ENCODE measurements around the gene FANCD2. TPM values are rescaled to one million over a fixed set of nuclear protein-coding genes. Genes with fewer than 3 reads are reported as not detected.

The FANCD2 gene
- polyA plus RNA-seq, 3 donors from 2014 or later: 2.4 to 4.0 (median 2.8) TPM

DNA sequence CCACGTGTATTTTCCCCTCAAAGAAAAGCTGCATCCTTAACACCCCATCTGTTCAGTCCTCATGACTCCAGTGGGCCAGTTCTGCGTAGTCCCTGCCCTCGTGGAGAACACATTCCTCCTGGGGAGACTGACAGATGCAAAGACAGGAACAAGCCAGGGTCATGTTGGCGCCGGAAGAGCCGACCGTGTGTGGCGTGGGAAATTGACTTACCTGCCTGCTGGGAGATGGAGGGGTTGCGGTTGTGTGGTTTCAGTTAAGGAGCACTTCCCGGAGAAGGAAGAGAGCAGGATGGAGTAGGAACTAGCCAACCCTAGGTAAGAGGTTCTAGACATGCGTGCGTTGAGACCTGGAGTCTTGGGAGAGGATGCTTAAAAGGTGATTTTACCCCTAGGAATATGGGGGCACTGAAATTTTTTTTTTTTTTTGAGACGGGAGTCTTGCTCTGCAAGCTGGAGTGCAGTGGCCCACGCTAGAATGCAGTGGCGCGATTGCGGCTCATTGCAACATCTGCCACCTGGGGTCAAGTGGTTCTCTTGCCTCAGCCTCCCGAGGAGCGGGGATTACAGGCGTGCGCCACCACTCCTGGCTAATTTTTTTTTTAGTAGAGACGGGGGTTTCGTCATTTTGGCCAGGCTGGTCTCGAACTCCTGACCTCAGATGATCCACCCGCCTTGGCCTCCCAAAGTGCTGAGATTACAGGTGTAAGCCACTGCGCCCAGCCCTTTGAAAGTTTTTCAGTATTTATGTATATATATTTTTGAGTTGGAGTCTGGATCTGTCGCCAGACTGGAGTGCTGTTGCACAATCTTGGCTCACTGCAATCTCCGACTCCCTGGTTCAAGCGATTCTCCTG, 116.7 kb downstream of the FANCD2 start:
- peak overlapping the region; percentile 86 to 97 (median 91) for H3K4me3 Mint-ChIP-seq
- peaks cover 0 to 12% (median 4%) of the 10 kb centered on the region in 3 donors for H3K36me3 Mint-ChIP-seq
- H3K27me3 Mint-ChIP-seq (ENCODE audit: low read depth in 3 of 3): peaks cover 2 to 11% (median 10%) of the 10 kb centered on the region in 3 donors
- DNase-seq: no peak
- peaks cover 49 to 52% of the 10 kb centered on the region in 2 donors for H3K4me1 Mint-ChIP-seq
- peak overlapping the region; percentile 78 to 98 (median 89) for H3K27ac Mint-ChIP-seq
- no peaks in the 10 kb centered on the region for H3K9me3 Mint-ChIP-seq

GRCh38 chr3:10145685-10146084, 119.4 kb downstream of the FANCD2 start:
- Mint-ChIP-seq H3K36me3 (peaks cover 0 to 29% (median 4%) of the 10 kb centered on the region in 3 donors), H3K27me3 (ENCODE audit: low read depth in 3 of 3) (peaks cover under 1 to 10% (median 10%) of the 10 kb centered on the region in 3 donors), H3K4me3 (peak overlapping the region; percentile 28 to 79 (median 60)), H3K4me1 (peaks cover 54 to 66% of the 10 kb centered on the region in 2 donors), H3K27ac (peak overlapping the region in 5 of 6 donors; percentile 20 to 78 (median 74)), H3K9me3 (no peaks in the 10 kb centered on the region)
- no peak for DNase-seq

- no peak for DNase-seq
- peak overlapping the region in 2 of 6 donors; percentile 34 to 43 for H3K27ac Mint-ChIP-seq
- H3K9me3 Mint-ChIP-seq: no peaks in the 10 kb centered on the region
- H3K4me3 Mint-ChIP-seq: no peak overlapping the region
- peaks cover 27 to 50% of the 10 kb centered on the region in 2 donors for H3K4me1 Mint-ChIP-seq
- H3K27me3 Mint-ChIP-seq (ENCODE audit: low read depth in 3 of 3): peaks cover 0 to 5% (median 2%) of the 10 kb centered on the region in 3 donors
- H3K36me3 Mint-ChIP-seq: peaks cover 0 to 38% (median 9%) of the 10 kb centered on the region in 3 donors
Measured at GRCh38 chr3:10149226-10149625, 123.0 kb downstream of the FANCD2 start.

- H3K27me3 Mint-ChIP-seq (ENCODE audit: low read depth in 3 of 3): peaks cover 0 to 4% (median 2%) of the 10 kb centered on the region in 3 donors
Measured at GRCh38 chr3:10150987-10151386, 124.8 kb downstream of the FANCD2 start.

More at GRCh38 chr3:10150987-10151386, 124.8 kb downstream of the FANCD2 start:
- Mint-ChIP-seq H3K4me3 (no peak overlapping the region), H3K27ac (peak overlapping the region in 3 of 6 donors; percentile 28 to 70 (median 44)), H3K4me1 (peaks cover 14 to 33% of the 10 kb centered on the region in 2 donors), H3K9me3 (no peaks in the 10 kb centered on the region), H3K36me3 (peaks cover 0 to 41% (median 6%) of the 10 kb centered on the region in 3 donors)
- no peak for DNase-seq

Other genes with a start within 250 kb of the FANCD2 start
- 100 to 1,000 TPM in 1 of 3 donors, 10 to 100 TPM in 2; 58.1 to 121 (median 73.6) TPM for gene TADA3, start 234.0 kb upstream of the FANCD2 start, polyA plus RNA-seq
- 100 to 1,000 TPM; 378 to 470 (median 428) TPM for gene ARPC4, start 233.4 kb upstream of the FANCD2 start, polyA plus RNA-seq
- 10 to 100 TPM in 1 of 3 donors, 1 to 10 TPM in 2; 4.2 to 10.1 (median 5.0) TPM for gene TTLL3, start 216.2 kb upstream of the FANCD2 start, polyA plus RNA-seq
- 100 to 1,000 TPM in 2 of 3 donors, 10 to 100 TPM in 1; 94.7 to 153 (median 101) TPM for gene RPUSD3, start 182.4 kb upstream of the FANCD2 start, polyA plus RNA-seq
- not detected for gene CIDEC, start 146.2 kb upstream of the FANCD2 start, polyA plus RNA-seq
- gene JAGN1, start 135.8 kb upstream of the FANCD2 start, polyA plus RNA-seq: 10 to 100 TPM; 36.1 to 50.3 (median 37.9) TPM
- under 1 TPM in 1 of 3 donors, not detected in 2; 0.14 TPM for gene IL17RE, start 123.6 kb upstream of the FANCD2 start, polyA plus RNA-seq
- 10 to 100 TPM in 2 of 3 donors, 1 to 10 TPM in 1; 1.7 to 16.5 (median 12.6) TPM for gene IL17RC, start 109.3 kb upstream of the FANCD2 start, polyA plus RNA-seq
- 10 to 100 TPM; 38.9 to 67.8 (median 51.3) TPM for gene CRELD1, start 92.6 kb upstream of the FANCD2 start, polyA plus RNA-seq
- 1 to 10 TPM in 2 of 3 donors, under 1 TPM in 1; 0.32 to 3.4 (median 1.8) TPM for gene PRRT3, start 74.0 kb upstream of the FANCD2 start, polyA plus RNA-seq
- gene EMC3, start 39.6 kb upstream of the FANCD2 start, polyA plus RNA-seq: 100 to 1,000 TPM in 1 of 3 donors, 10 to 100 TPM in 2; 85.7 to 107 (median 89.0) TPM
- gene FANCD2OS, start 81.8 kb downstream of the FANCD2 start, polyA plus RNA-seq: not detected
- gene BRK1, start 89.2 kb downstream of the FANCD2 start, polyA plus RNA-seq: 100 to 1,000 TPM; 290 to 348 (median 301) TPM
- gene VHL, start 115.3 kb downstream of the FANCD2 start, polyA plus RNA-seq: 10 to 100 TPM in 2 of 3 donors, 1 to 10 TPM in 1; 6.6 to 47.8 (median 12.7) TPM
- 10 to 100 TPM; 14.5 to 37.5 (median 37.1) TPM for gene IRAK2, start 138.5 kb downstream of the FANCD2 start, polyA plus RNA-seq
- 10 to 100 TPM in 2 of 3 donors, 1 to 10 TPM in 1; 8.4 to 27.7 (median 10.6) TPM for gene TATDN2, start 222.0 kb downstream of the FANCD2 start, polyA plus RNA-seq